Measurements from ENCODE around the gene SOX3.

- TF ChIP-seq, protein P1, sequence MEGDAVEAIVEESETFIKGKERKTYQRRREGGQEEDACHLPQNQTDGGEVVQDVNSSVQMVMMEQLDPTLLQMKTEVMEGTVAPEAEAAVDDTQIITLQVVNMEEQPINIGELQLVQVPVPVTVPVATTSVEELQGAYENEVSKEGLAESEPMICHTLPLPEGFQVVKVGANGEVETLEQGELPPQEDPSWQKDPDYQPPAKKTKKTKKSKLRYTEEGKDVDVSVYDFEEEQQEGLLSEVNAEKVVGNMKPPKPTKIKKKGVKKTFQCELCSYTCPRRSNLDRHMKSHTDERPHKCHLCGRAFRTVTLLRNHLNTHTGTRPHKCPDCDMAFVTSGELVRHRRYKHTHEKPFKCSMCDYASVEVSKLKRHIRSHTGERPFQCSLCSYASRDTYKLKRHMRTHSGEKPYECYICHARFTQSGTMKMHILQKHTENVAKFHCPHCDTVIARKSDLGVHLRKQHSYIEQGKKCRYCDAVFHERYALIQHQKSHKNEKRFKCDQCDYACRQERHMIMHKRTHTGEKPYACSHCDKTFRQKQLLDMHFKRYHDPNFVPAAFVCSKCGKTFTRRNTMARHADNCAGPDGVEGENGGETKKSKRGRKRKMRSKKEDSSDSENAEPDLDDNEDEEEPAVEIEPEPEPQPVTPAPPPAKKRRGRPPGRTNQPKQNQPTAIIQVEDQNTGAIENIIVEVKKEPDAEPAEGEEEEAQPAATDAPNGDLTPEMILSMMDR (IDR thresholded peaks at IDR 0.05; ENCODE audit: low read depth, low read length, missing input control), result no peak
- no peak for TF ChIP-seq ZBTB33 (IDR thresholded peaks at IDR 0.05)
- no peak for TF ChIP-seq TAF1 (conservative IDR thresholded peaks at IDR 0.05)
- TF ChIP-seq, protein P2, sequence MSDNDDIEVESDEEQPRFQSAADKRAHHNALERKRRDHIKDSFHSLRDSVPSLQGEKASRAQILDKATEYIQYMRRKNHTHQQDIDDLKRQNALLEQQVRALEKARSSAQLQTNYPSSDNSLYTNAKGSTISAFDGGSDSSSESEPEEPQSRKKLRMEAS (IDR thresholded peaks at IDR 0.05), result no peak
- TF ChIP-seq EGR1 (IDR thresholded peaks at IDR 0.05; ENCODE audit: low read depth in 2 of 2), result no peak
- TF ChIP-seq, protein P3, sequence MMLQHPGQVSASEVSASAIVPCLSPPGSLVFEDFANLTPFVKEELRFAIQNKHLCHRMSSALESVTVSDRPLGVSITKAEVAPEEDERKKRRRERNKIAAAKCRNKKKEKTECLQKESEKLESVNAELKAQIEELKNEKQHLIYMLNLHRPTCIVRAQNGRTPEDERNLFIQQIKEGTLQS (IDR thresholded peaks at IDR 0.05), result no peak
- no peak for TF ChIP-seq RAD21 (IDR thresholded peaks at IDR 0.05)
- TF ChIP-seq REST (IDR thresholded peaks at IDR 0.05), result no peak
- TF ChIP-seq YY1 (IDR thresholded peaks at IDR 0.05), result no peak
- no peak for TF ChIP-seq JUND (IDR thresholded peaks at IDR 0.05)
- TF ChIP-seq FOXA1 (IDR thresholded peaks at IDR 0.05), result no peak
- TF ChIP-seq GABPA (IDR thresholded peaks at IDR 0.05 in 1 of 2, conservative IDR thresholded peaks at IDR 0.05 in 1 of 2), result no peak
Observed at GRCh38 chrX:140526171-140526570, 21.3 kb upstream of the SOX3 start.
